ENCODE results near the gene EPHA6. TPM values are rescaled to one million over a fixed set of nuclear protein-coding genes. Genes with fewer than 3 reads are reported as not detected.

EPHA6 gene
- total and polyA plus RNA-seq, 2 donors (not counting 1 experiment from before 2014, with no cell fraction given) = under 0.01 TPM; not detected in 1

- Histone ChIP-seq H3K9ac (ENCODE audit: insufficient read depth, low read length) (no peak overlapping the region), H3K4me3 (replicated peaks in 1 of 4; ENCODE audit: control extremely low read depth in 1 of 4, insufficient read depth in 1 of 4, low read depth in 3 of 4, low read length in 4 of 4) (peak overlapping the region in 1 of 4 experiments; percentile 35), H3K9me3 (ENCODE audit: control insufficient read depth, insufficient read depth, low read depth, low read length) (no peaks in the 10 kb centered on the region), H3K36me3 (ENCODE audit: control insufficient read depth, insufficient read depth, low read length) (no peaks in the 10 kb centered on the region), H3K27me3 (ENCODE audit: control insufficient read depth, insufficient read depth, low read length) (no peaks in the 10 kb centered on the region), H3K27ac (ENCODE audit: insufficient read depth, low read length) (no peak overlapping the region), H4K20me1 (ENCODE audit: control insufficient read depth, extremely low read depth, insufficient read depth, low read length) (no peaks in the 10 kb centered on the region), H3K79me2 (ENCODE audit: control insufficient read depth, insufficient read depth, low read length) (no peaks in the 10 kb centered on the region), H2AFZ (ENCODE audit: low read length) (no peak overlapping the region), H3K4me1 (ENCODE audit: control insufficient read depth, extremely low read depth, insufficient read depth, low read length) (no peaks in the 10 kb centered on the region), H3K4me2 (ENCODE audit: extremely low read depth, insufficient read depth, low read length) (peak overlapping the region; percentile 55)
- peak; percentile 55 to 67 for DNase-seq (ENCODE audit: low read depth in 2 of 2)
- TF ChIP-seq EZH2 (IDR thresholded peaks at IDR 0.05; ENCODE audit: low read length, missing control alignments) = no peak
- peak; percentile 99 to 100 for TF ChIP-seq CTCF (conservative IDR thresholded peaks at IDR 0.05 in 1 of 2, IDR thresholded peaks at IDR 0.05 in 1 of 2; ENCODE audit: low read depth in 1 of 2, low read length in 2 of 2)
Observed at GRCh38 chr3:97719156-97719821, 904.9 kb downstream of the EPHA6 start.

DNA sequence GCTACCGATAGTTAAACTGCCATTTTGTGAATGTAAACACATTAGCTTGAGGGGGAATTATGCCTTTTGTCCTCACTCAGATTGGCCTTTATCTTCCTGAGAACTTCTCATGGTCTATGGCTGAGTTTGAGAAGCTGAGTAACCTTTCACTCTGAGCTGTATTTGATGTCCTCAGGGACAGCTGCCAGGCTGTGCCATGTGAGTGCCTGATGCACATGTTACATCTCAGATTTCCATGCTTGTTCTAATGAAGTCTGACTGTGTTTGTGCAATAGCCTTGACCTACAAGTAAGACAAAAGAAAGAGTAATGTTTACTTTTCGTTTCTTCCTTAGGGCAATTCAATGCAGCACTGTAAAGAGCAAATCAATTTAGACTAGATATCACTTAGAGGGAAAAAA lies 906.0 kb downstream of the EPHA6 start:
- Histone ChIP-seq H3K4me1 (ENCODE audit: control insufficient read depth, extremely low read depth, insufficient read depth, low read length) (no peaks in the 10 kb centered on the region), H3K27ac (ENCODE audit: insufficient read depth, low read length) (no peak overlapping the region), H3K9ac (ENCODE audit: insufficient read depth, low read length) (no peak overlapping the region), H3K27me3 (ENCODE audit: control insufficient read depth, insufficient read depth, low read length) (no peaks in the 10 kb centered on the region), H3K9me3 (ENCODE audit: control insufficient read depth, insufficient read depth, low read depth, low read length) (no peaks in the 10 kb centered on the region), H3K4me3 (replicated peaks in 1 of 4; ENCODE audit: control extremely low read depth in 1 of 4, insufficient read depth in 1 of 4, low read depth in 3 of 4, low read length in 4 of 4) (no peak overlapping the region), H2AFZ (ENCODE audit: low read length) (no peak overlapping the region), H4K20me1 (ENCODE audit: control insufficient read depth, extremely low read depth, insufficient read depth, low read length) (no peaks in the 10 kb centered on the region), H3K79me2 (ENCODE audit: control insufficient read depth, insufficient read depth, low read length) (no peaks in the 10 kb centered on the region), H3K4me2 (ENCODE audit: extremely low read depth, insufficient read depth, low read length) (no peak overlapping the region), H3K36me3 (ENCODE audit: control insufficient read depth, insufficient read depth, low read length) (no peaks in the 10 kb centered on the region)
- TF ChIP-seq EZH2 (IDR thresholded peaks at IDR 0.05; ENCODE audit: low read length, missing control alignments) = no peak
- no peak for TF ChIP-seq CTCF (conservative IDR thresholded peaks at IDR 0.05 in 1 of 2, IDR thresholded peaks at IDR 0.05 in 1 of 2; ENCODE audit: low read depth in 1 of 2, low read length in 2 of 2)
- peak in 1 of 2 donors; percentile 1 for DNase-seq (ENCODE audit: low read depth in 2 of 2)

DNA sequence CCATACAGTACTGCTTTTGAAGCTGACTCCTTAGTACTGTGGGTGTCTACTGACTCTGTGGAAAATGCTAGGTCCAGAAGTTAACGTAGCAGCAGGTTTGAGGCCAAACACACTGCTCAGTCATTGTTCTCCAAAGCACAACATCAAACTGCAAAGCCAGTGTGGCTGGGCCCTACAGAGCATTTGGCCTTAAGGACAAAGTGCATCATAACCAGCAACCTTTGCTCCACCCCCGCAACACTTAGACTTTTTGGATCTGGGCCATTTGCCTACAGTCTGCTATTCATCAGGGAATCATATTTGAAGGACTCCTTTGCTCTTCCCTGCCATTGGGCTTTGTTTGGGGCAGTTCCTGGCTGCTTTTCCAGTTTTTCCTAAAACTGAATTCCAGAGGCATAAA lies 907.1 kb downstream of the EPHA6 start:
- Histone ChIP-seq H4K20me1 (ENCODE audit: control insufficient read depth, extremely low read depth, insufficient read depth, low read length) (no peaks in the 10 kb centered on the region), H3K36me3 (ENCODE audit: control insufficient read depth, insufficient read depth, low read length) (no peaks in the 10 kb centered on the region), H3K4me1 (ENCODE audit: control insufficient read depth, extremely low read depth, insufficient read depth, low read length) (no peaks in the 10 kb centered on the region), H2AFZ (ENCODE audit: low read length) (no peak overlapping the region), H3K4me2 (ENCODE audit: extremely low read depth, insufficient read depth, low read length) (no peak overlapping the region), H3K27me3 (ENCODE audit: control insufficient read depth, insufficient read depth, low read length) (no peaks in the 10 kb centered on the region), H3K27ac (ENCODE audit: insufficient read depth, low read length) (no peak overlapping the region), H3K9me3 (ENCODE audit: control insufficient read depth, insufficient read depth, low read depth, low read length) (no peaks in the 10 kb centered on the region), H3K4me3 (replicated peaks in 1 of 4; ENCODE audit: control extremely low read depth in 1 of 4, insufficient read depth in 1 of 4, low read depth in 3 of 4, low read length in 4 of 4) (no peak overlapping the region), H3K9ac (ENCODE audit: insufficient read depth, low read length) (no peak overlapping the region), H3K79me2 (ENCODE audit: control insufficient read depth, insufficient read depth, low read length) (no peaks in the 10 kb centered on the region)
- no peak for TF ChIP-seq EZH2 (IDR thresholded peaks at IDR 0.05; ENCODE audit: low read length, missing control alignments)
- TF ChIP-seq CTCF (conservative IDR thresholded peaks at IDR 0.05 in 1 of 2, IDR thresholded peaks at IDR 0.05 in 1 of 2; ENCODE audit: low read depth in 1 of 2, low read length in 2 of 2) = no peak
- no peak for DNase-seq (ENCODE audit: low read depth in 2 of 2)
